GM23338 (cell line): ENCODE data around the gene FHOD1. TPM values are rescaled to one million over a fixed set of nuclear protein-coding genes. Genes with fewer than 3 reads are reported as not detected.

Experiments
- ATAC-seq: fragments of 200-7000 bp; cut with Tn5 transposase; 3 replicates; pipeline ENCODE4 v1.9.1; 2020
- DNase-seq: peaks from one replicate; pipeline ENCODE4 v3.0.0-alpha.2; 2015; ENCODE audit warnings: low spot score
- H2AFZ ChIP-seq: fragments of 200-600 bp; sonication (generic); 2 replicates; pipeline ENCODE4 v1.8.0; 2016; ENCODE audit warnings: antibody characterized with exemption, mild to moderate bottlenecking, moderate library complexity
- H3F3A ChIP-seq: fragments of 200-600 bp; sonication (generic); replicated peaks from 2 replicates; pipeline ENCODE4 v1.8.0; 2017; ENCODE audit warnings: antibody characterized with exemption, mixed run types, low read depth
- H3K27ac ChIP-seq: fragments of 200-600 bp; sonication (generic); 2 replicates; pipeline ENCODE4 v1.6.1; 2016; ENCODE audit warnings: low read depth
- H3K27me3 ChIP-seq: fragments of 200-600 bp; sonication (generic); 2 replicates; pipeline ENCODE4 v1.8.0; 2016; ENCODE audit warnings: mild to moderate bottlenecking, mixed run types, moderate library complexity; ENCODE audit not compliant: insufficient read depth
- H3K36me3 ChIP-seq: fragments of 200-600 bp; sonication (generic); 2 replicates; pipeline ENCODE4 v1.8.0; 2016; ENCODE audit warnings: mild to moderate bottlenecking; ENCODE audit not compliant: insufficient read depth
- H3K4me1 ChIP-seq: fragments of 200-600 bp; sonication (generic); 2 replicates; pipeline ENCODE4 v1.8.0; 2016; ENCODE audit warnings: mild to moderate bottlenecking, moderate library complexity; ENCODE audit not compliant: insufficient read depth
- H3K4me2 ChIP-seq: fragments of 200-600 bp; sonication (generic); 2 replicates; pipeline ENCODE4 v1.7.1; 2017; ENCODE audit warnings: mixed run types
- H3K4me3 ChIP-seq: fragments of 200-600 bp; sonication (generic); 2 replicates; pipeline ENCODE4 v1.6.1; 2016; ENCODE audit warnings: mixed run types
- H3K79me2 ChIP-seq: fragments of 200-600 bp; sonication (generic); replicated peaks from 2 replicates; pipeline ENCODE4 v1.8.0; 2017; ENCODE audit warnings: mild to moderate bottlenecking; ENCODE audit not compliant: insufficient read depth
- H3K9me2 ChIP-seq: fragments of 200-600 bp; sonication (generic); 2 replicates; pipeline ENCODE4 v1.8.0; 2017; ENCODE audit not compliant: insufficient read depth
- H4K20me1 ChIP-seq: fragments of 200-600 bp; sonication (generic); replicated peaks from 2 replicates; pipeline ENCODE4 v1.8.0; 2017; ENCODE audit warnings: mild to moderate bottlenecking; ENCODE audit not compliant: insufficient read depth
- H3K27ac Mint-ChIP-seq: 2 replicates; pipeline ENCODE4 v1.8.0; 2020; ENCODE audit warnings: inconsistent platforms, mild to moderate bottlenecking, moderate library complexity, mixed read lengths
- H3K27me3 Mint-ChIP-seq: 3 replicates; pipeline ENCODE4 v1.8.0; 2022; ENCODE audit warnings: low read depth, mild to moderate bottlenecking, moderate library complexity, mixed read lengths, inconsistent platforms; ENCODE audit not compliant: insufficient read depth, poor library complexity
- H3K36me3 Mint-ChIP-seq: 3 replicates; pipeline ENCODE4 v1.8.0; 2021; ENCODE audit warnings: low read depth, mild to moderate bottlenecking, inconsistent platforms, moderate library complexity, mixed read lengths
- H3K4me1 Mint-ChIP-seq: 3 replicates; pipeline ENCODE4 v1.8.0; 2020; ENCODE audit warnings: mild to moderate bottlenecking, inconsistent platforms, mixed read lengths
- H3K4me3 Mint-ChIP-seq: 3 replicates; pipeline ENCODE4 v1.8.0; 2021; ENCODE audit warnings: moderate library complexity, mild to moderate bottlenecking, inconsistent platforms, mixed read lengths
- H3K9me3 Mint-ChIP-seq: 3 replicates; pipeline ENCODE4 v1.8.0; 2020; ENCODE audit warnings: moderate library complexity, mild to moderate bottlenecking, inconsistent platforms, mixed read lengths
- EZH2phosphoT487 ChIP-seq: fragments of 200-600 bp; sonication (generic); IDR thresholded peaks from one replicate; pipeline ENCODE4 v1.8.1; 2018; ENCODE audit warnings: antibody characterized with exemption; ENCODE audit not compliant: unreplicated experiment
- JUNB ChIP-seq: IDR thresholded peaks from one replicate; pipeline ENCODE4 v1.6.1; 2016; ENCODE audit warnings: antibody characterized with exemption; ENCODE audit not compliant: unreplicated experiment
- POLR2AphosphoS5 ChIP-seq: IDR thresholded peaks from 2 replicates; pipeline ENCODE4 v1.6.1; 2016; ENCODE audit warnings: antibody characterized with exemption, low read depth
- STAT1 ChIP-seq: IDR thresholded peaks from one replicate; pipeline ENCODE4 v1.6.1; 2016; ENCODE audit warnings: antibody characterized with exemption; ENCODE audit not compliant: unreplicated experiment
- ZNF114 ChIP-seq: fragments of 250-450 bp; sonication (Bioruptor Pico); IDR thresholded peaks from 2 replicates; pipeline ENCODE4 v1.5.0; 2020; ENCODE audit warnings: mild to moderate bottlenecking, moderate library complexity
- polyA plus RNA-seq: library from polyadenylated mRNA; unstranded; fragments of >200 nt; fragmentation: Nextera tagmentation; extraction: Ambion mirVana; gene quantifications from 2 replicates; pipeline ENCODE4 v1.2.1, GENCODE V29; 2016
- total RNA-seq: library from RNA; depleted of rRNA; stranded (reverse); fragments of >200 nt; shearing (Covaris generic); gene quantifications from 2 replicates; pipeline ENCODE4 v1.2.3, GENCODE V29; 2014
- TF ChIP-seq, protein P1 (sequence below): IDR thresholded peaks from 2 replicates; pipeline ENCODE4 v1.6.1; 2016; ENCODE audit warnings: antibody characterized with exemption
- TF ChIP-seq, protein P2 (sequence below): IDR thresholded peaks from one replicate; pipeline ENCODE4 v1.6.1; 2018; ENCODE audit warnings: antibody characterized with exemption; ENCODE audit not compliant: unreplicated experiment

The FHOD1 gene
- total and polyA plus RNA-seq, 2 experiments from 2014 or later: 26.2 to 52.7 TPM

DNA sequence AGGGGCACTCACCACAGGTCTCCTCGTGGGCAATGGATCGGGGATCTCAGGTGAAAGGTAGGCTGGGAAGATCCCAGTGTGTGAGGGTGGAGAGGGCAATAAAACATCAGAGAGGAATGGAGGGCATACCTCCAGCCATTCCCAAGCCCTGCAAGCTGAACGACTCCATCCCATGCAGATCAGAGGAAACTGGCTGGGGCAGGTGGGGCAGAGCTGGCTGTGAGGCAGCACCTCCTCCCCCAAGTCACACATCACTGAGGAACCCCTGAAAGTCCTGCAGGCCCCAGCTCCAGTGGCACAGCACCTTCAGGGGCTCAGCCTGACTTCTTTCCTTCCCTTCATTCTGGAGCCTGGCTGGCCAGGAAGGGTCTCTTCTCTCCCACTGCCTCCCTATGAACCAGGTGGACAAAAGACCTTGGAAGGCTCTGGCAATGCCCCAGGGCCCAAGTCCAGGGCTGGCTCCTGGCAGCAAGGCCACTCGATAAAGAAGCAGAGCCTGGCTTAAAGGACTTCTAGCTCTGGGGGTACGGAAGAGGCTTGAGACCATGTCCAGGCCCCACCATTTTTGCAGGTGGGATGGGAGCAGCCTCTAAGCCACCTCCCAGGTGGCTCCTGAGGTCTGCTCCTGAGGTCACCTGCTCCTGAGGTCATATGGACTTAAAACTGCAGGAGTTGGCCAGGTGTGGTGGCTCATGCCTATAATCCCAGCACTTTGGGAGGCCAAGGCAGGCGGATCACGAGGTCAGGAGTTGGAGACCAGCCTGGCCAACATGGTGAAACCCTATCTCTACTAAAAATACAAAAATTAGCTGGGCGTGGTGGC lies 33.9 kb downstream of the FHOD1 start:
- no peaks in the 10 kb centered on the region for H3K79me2 ChIP-seq
- peaks cover 2% of the 10 kb centered on the region; the same call in 2 of the 3 replicates for H3K4me1 Mint-ChIP-seq
- TF ChIP-seq EZH2phosphoT487 (no peak), STAT1 (no peak), JUNB (no peak), POLR2AphosphoS5 (no peak), ZNF114 (CRISPR knock-in tag) (no peak)
- TF ChIP-seq, protein P1, sequence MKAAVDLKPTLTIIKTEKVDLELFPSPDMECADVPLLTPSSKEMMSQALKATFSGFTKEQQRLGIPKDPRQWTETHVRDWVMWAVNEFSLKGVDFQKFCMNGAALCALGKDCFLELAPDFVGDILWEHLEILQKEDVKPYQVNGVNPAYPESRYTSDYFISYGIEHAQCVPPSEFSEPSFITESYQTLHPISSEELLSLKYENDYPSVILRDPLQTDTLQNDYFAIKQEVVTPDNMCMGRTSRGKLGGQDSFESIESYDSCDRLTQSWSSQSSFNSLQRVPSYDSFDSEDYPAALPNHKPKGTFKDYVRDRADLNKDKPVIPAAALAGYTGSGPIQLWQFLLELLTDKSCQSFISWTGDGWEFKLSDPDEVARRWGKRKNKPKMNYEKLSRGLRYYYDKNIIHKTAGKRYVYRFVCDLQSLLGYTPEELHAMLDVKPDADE: no peak
- H3K36me3 ChIP-seq: no peaks in the 10 kb centered on the region
- H3K27me3 Mint-ChIP-seq: peaks cover 18% of the 10 kb centered on the region
- ATAC-seq: no peak
- DNase-seq: no peak
- H3K4me1 ChIP-seq: no peaks in the 10 kb centered on the region
- no peaks in the 10 kb centered on the region for H3K36me3 Mint-ChIP-seq
- no peaks in the 10 kb centered on the region for H3K27me3 ChIP-seq
- no peak overlapping the region for H3K4me3 ChIP-seq
- H4K20me1 ChIP-seq: no peaks in the 10 kb centered on the region; the same call in 1 of the 2 replicates
- no peak overlapping the region for H3K27ac Mint-ChIP-seq
- H3K4me3 Mint-ChIP-seq: no peak overlapping the region
- no peaks in the 10 kb centered on the region for H3F3A ChIP-seq
- H3K4me2 ChIP-seq: no peak overlapping the region
- H3K9me3 Mint-ChIP-seq: no peaks in the 10 kb centered on the region
- no peak overlapping the region for H2AFZ ChIP-seq
- no peaks in the 10 kb centered on the region for H3K9me2 ChIP-seq
- no peak overlapping the region for H3K27ac ChIP-seq

DNA sequence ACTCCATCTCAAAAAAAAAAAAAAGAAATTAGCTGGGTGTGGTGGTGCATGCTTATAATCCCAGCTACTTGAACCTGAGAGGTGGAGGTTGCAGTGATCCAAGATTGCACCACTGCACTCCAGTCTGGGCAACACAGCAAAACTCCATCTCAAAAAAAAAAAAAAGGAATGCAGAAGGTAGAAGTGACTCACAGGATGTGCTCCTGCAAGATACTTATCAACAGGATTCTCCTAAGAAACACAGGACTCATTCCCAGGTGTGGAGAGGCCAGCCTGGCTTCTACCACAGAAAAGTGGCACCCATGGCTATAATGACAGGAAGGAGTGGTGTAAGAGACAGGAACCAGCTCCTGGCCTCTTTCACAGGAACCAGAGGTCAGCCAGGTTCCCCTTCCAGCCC lies 34.5 kb downstream of the FHOD1 start:
- no peaks in the 10 kb centered on the region for H3K9me3 Mint-ChIP-seq
- H3K79me2 ChIP-seq: no peaks in the 10 kb centered on the region
- H3K27me3 ChIP-seq: no peaks in the 10 kb centered on the region
- no peak overlapping the region for H2AFZ ChIP-seq
- no peak overlapping the region for H3K27ac Mint-ChIP-seq
- H3K4me1 Mint-ChIP-seq: peaks cover 2% of the 10 kb centered on the region; the same call in 2 of the 3 replicates
- H3K4me1 ChIP-seq: no peaks in the 10 kb centered on the region
- no peak overlapping the region for H3K4me3 ChIP-seq
- H3K27ac ChIP-seq: no peak overlapping the region
- no peak overlapping the region for H3K4me3 Mint-ChIP-seq
- H3K9me2 ChIP-seq: no peaks in the 10 kb centered on the region
- H3K4me2 ChIP-seq: no peak overlapping the region
- no peaks in the 10 kb centered on the region for H3K36me3 ChIP-seq
- H3K27me3 Mint-ChIP-seq: peaks cover 18% of the 10 kb centered on the region
- TF ChIP-seq, protein P2, sequence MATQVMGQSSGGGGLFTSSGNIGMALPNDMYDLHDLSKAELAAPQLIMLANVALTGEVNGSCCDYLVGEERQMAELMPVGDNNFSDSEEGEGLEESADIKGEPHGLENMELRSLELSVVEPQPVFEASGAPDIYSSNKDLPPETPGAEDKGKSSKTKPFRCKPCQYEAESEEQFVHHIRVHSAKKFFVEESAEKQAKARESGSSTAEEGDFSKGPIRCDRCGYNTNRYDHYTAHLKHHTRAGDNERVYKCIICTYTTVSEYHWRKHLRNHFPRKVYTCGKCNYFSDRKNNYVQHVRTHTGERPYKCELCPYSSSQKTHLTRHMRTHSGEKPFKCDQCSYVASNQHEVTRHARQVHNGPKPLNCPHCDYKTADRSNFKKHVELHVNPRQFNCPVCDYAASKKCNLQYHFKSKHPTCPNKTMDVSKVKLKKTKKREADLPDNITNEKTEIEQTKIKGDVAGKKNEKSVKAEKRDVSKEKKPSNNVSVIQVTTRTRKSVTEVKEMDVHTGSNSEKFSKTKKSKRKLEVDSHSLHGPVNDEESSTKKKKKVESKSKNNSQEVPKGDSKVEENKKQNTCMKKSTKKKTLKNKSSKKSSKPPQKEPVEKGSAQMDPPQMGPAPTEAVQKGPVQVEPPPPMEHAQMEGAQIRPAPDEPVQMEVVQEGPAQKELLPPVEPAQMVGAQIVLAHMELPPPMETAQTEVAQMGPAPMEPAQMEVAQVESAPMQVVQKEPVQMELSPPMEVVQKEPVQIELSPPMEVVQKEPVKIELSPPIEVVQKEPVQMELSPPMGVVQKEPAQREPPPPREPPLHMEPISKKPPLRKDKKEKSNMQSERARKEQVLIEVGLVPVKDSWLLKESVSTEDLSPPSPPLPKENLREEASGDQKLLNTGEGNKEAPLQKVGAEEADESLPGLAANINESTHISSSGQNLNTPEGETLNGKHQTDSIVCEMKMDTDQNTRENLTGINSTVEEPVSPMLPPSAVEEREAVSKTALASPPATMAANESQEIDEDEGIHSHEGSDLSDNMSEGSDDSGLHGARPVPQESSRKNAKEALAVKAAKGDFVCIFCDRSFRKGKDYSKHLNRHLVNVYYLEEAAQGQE: no peak
- TF ChIP-seq ZNF114 (CRISPR knock-in tag) (no peak), EZH2phosphoT487 (no peak)
- DNase-seq: no peak
- H4K20me1 ChIP-seq: no peaks in the 10 kb centered on the region; the same call in 1 of the 2 replicates
- ATAC-seq: no peak
- no peaks in the 10 kb centered on the region for H3F3A ChIP-seq
- no peaks in the 10 kb centered on the region for H3K36me3 Mint-ChIP-seq
